SK-N-SH treated with all-trans-retinoic acid at 6 μM for 48 hours (cell line): ENCODE measurements around the gene ATPAF1.

Source experiments
- BACH2 ChIP-seq: fragments of 250-450 bp; sonication (Bioruptor Pico); IDR thresholded peaks from 2 replicates; pipeline ENCODE4 v1.9.0; 2021; ENCODE audit warnings: mild to moderate bottlenecking, borderline replicate concordance
- CSDC2 ChIP-seq: fragments of 250-450 bp; sonication (Bioruptor Pico); IDR thresholded peaks from 2 replicates; pipeline ENCODE4 v1.5.0; 2020; ENCODE audit warnings: mild to moderate bottlenecking, moderate library complexity
- GLIS3 ChIP-seq: fragments of 250-450 bp; sonication (Bioruptor Pico); IDR thresholded peaks from 2 replicates; pipeline ENCODE4 v1.5.0; 2020; ENCODE audit warnings: mild to moderate bottlenecking, moderate library complexity
- ISL1 ChIP-seq: fragments of 250-450 bp; sonication (Bioruptor Pico); IDR thresholded peaks from 2 replicates; pipeline ENCODE4 v2.1.2; 2022; ENCODE audit warnings: mild to moderate bottlenecking, moderate library complexity
- OSR1 ChIP-seq: fragments of 250-450 bp; sonication (Bioruptor Pico); IDR thresholded peaks from 2 replicates; pipeline ENCODE4 v1.8.0; 2022; ENCODE audit warnings: moderate library complexity, mild to moderate bottlenecking, inconsistent platforms
- TCF4 ChIP-seq: fragments of 250-450 bp; sonication (Bioruptor Pico); IDR thresholded peaks from 2 replicates; pipeline ENCODE4 v1.8.0; 2021; ENCODE audit warnings: mild to moderate bottlenecking, moderate library complexity, borderline replicate concordance
- TOX ChIP-seq: fragments of 250-450 bp; sonication (Bioruptor Pico); IDR thresholded peaks from 2 replicates; pipeline ENCODE4 v1.8.0; 2021; ENCODE audit warnings: mild to moderate bottlenecking, moderate library complexity, borderline replicate concordance
- ZFP3 ChIP-seq: fragments of 250-450 bp; sonication (Bioruptor Pico); IDR thresholded peaks from 2 replicates; pipeline ENCODE4 v1.5.0; 2020; ENCODE audit warnings: mild to moderate bottlenecking, moderate library complexity
- ZNF70 ChIP-seq: fragments of 450-650 bp; formaldehyde crosslinking; IDR thresholded peaks from 2 replicates; pipeline ENCODE4 v1.5.0; 2020; ENCODE audit warnings: mild to moderate bottlenecking, moderate library complexity
- ZNF8 ChIP-seq: fragments of 450-650 bp; formaldehyde crosslinking; IDR thresholded peaks from 2 replicates; pipeline ENCODE4 v1.5.0; 2020; ENCODE audit warnings: mild to moderate bottlenecking, moderate library complexity
- TF ChIP-seq, protein P1 (sequence below): fragments of 250-450 bp; sonication (Bioruptor Pico); IDR thresholded peaks from 2 replicates; pipeline ENCODE4 v1.8.0; 2020; ENCODE audit warnings: mild to moderate bottlenecking, moderate library complexity, borderline replicate concordance
- TF ChIP-seq, protein P2 (sequence below): fragments of 250-450 bp; sonication (Bioruptor Pico); IDR thresholded peaks from 2 replicates; pipeline ENCODE4 v1.8.0; 2021; ENCODE audit warnings: low read depth, mild to moderate bottlenecking, moderate library complexity, borderline replicate concordance
- TF ChIP-seq, protein P3 (sequence below): fragments of 250-450 bp; sonication (Bioruptor Pico); IDR thresholded peaks from 2 replicates; pipeline ENCODE4 v1.5.0; 2020; ENCODE audit warnings: mild to moderate bottlenecking, moderate library complexity

DNA sequence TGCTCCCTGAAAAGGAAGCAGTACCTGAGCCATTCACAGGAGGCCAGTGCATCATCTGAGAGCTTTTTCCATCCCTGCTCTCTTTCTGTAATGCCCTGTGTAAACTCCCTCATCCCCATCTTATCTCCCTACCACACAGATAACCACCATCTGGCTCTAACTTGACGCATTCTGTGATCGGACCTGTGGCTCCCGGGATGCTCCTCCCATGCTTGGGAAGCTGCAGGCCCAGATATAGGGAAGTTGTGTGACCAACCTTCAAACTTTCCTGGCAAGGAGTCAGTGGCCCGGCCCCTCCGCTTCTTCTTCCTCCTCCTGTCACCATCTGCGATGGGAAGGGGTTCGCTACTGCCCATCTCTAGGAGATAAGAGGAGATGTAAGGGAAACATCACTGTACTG is 85.2 kb downstream of the ATPAF1 start:
- TF ChIP-seq ZFP3 (CRISPR knock-in tag) = no peak
- TF ChIP-seq ISL1 (CRISPR knock-in tag) = no peak
- no peak for TF ChIP-seq TOX
- no peak for TF ChIP-seq OSR1 (CRISPR knock-in tag)
- TF ChIP-seq, protein P1, sequence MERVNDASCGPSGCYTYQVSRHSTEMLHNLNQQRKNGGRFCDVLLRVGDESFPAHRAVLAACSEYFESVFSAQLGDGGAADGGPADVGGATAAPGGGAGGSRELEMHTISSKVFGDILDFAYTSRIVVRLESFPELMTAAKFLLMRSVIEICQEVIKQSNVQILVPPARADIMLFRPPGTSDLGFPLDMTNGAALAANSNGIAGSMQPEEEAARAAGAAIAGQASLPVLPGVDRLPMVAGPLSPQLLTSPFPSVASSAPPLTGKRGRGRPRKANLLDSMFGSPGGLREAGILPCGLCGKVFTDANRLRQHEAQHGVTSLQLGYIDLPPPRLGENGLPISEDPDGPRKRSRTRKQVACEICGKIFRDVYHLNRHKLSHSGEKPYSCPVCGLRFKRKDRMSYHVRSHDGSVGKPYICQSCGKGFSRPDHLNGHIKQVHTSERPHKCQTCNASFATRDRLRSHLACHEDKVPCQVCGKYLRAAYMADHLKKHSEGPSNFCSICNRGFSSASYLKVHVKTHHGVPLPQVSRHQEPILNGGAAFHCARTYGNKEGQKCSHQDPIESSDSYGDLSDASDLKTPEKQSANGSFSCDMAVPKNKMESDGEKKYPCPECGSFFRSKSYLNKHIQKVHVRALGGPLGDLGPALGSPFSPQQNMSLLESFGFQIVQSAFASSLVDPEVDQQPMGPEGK = no peak
- TF ChIP-seq TCF4 (CRISPR knock-in tag) = no peak
- TF ChIP-seq, protein P2, sequence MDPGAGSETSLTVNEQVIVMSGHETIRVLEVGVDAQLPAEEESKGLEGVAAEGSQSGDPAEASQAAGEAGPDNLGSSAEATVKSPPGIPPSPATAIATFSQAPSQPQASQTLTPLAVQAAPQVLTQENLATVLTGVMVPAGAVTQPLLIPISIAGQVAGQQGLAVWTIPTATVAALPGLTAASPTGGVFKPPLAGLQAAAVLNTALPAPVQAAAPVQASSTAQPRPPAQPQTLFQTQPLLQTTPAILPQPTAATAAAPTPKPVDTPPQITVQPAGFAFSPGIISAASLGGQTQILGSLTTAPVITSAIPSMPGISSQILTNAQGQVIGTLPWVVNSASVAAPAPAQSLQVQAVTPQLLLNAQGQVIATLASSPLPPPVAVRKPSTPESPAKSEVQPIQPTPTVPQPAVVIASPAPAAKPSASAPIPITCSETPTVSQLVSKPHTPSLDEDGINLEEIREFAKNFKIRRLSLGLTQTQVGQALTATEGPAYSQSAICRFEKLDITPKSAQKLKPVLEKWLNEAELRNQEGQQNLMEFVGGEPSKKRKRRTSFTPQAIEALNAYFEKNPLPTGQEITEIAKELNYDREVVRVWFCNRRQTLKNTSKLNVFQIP (CRISPR knock-in tag) = no peak
- TF ChIP-seq GLIS3 = no peak
- TF ChIP-seq CSDC2 = no peak
- TF ChIP-seq BACH2 (CRISPR knock-in tag) = no peak
- TF ChIP-seq, protein P3, sequence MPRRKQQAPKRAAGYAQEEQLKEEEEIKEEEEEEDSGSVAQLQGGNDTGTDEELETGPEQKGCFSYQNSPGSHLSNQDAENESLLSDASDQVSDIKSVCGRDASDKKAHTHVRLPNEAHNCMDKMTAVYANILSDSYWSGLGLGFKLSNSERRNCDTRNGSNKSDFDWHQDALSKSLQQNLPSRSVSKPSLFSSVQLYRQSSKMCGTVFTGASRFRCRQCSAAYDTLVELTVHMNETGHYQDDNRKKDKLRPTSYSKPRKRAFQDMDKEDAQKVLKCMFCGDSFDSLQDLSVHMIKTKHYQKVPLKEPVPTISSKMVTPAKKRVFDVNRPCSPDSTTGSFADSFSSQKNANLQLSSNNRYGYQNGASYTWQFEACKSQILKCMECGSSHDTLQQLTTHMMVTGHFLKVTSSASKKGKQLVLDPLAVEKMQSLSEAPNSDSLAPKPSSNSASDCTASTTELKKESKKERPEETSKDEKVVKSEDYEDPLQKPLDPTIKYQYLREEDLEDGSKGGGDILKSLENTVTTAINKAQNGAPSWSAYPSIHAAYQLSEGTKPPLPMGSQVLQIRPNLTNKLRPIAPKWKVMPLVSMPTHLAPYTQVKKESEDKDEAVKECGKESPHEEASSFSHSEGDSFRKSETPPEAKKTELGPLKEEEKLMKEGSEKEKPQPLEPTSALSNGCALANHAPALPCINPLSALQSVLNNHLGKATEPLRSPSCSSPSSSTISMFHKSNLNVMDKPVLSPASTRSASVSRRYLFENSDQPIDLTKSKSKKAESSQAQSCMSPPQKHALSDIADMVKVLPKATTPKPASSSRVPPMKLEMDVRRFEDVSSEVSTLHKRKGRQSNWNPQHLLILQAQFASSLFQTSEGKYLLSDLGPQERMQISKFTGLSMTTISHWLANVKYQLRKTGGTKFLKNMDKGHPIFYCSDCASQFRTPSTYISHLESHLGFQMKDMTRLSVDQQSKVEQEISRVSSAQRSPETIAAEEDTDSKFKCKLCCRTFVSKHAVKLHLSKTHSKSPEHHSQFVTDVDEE (CRISPR knock-in tag) = no peak
- TF ChIP-seq ZNF8 (CRISPR knock-in tag) = no peak
- TF ChIP-seq ZNF70 (CRISPR knock-in tag) = no peak
